Panc1 (cell line): ENCODE measurements around the gene FKRP. TPM values are rescaled to one million over a fixed set of nuclear protein-coding genes. Genes with fewer than 3 reads are reported as not detected.

Experiments used
- ATAC-seq: fragments of 200-7000 bp; cut with Tn5 transposase; 2 replicates; pipeline ENCODE4 v1.9.1; 2020; ENCODE audit warnings: mild to moderate bottlenecking, moderate library complexity
- BruUV-seq: library from RNA; stranded (reverse); fragments of 400-500 nt; replicated peaks from 2 replicates; lab custom pipeline; 2021; lab: Mats Ljungman, UMichigan
- CTCF ChIA-PET: fragments of 300-600 bp; sonication (Branson Sonifier 250); formaldehyde crosslinking; loops from one replicate; lab custom pipeline; 2022; ENCODE audit warnings: antibody characterized with exemption; lab: Charles Lee
- POLR2A ChIA-PET: fragments of 300-600 bp; sonication (Branson Sonifier 250); formaldehyde crosslinking; loops from one replicate; lab custom pipeline; 2022; ENCODE audit warnings: antibody characterized with exemption; lab: Charles Lee
- DNase-seq: peaks from one replicate; pipeline ENCODE4 v3.0.0-alpha.2; 2010; ENCODE audit warnings: low read depth, low spot score
- H3K27ac ChIP-seq: 2 replicates; pipeline ENCODE4 v1.5.1; 2011; ENCODE audit warnings: mild to moderate bottlenecking, low read length, inconsistent platforms
- H3K27me3 ChIP-seq: fragments of 200-500 bp; sonication (Bioruptor generic); 2 replicates; pipeline ENCODE4 v1.6.0; 2014; ENCODE audit warnings: low read length, inconsistent platforms; ENCODE audit not compliant: control insufficient read depth, insufficient read depth
- H3K36me3 ChIP-seq: fragments of 200-500 bp; sonication (Bioruptor generic); 2 replicates; pipeline ENCODE4 v1.5.1; 2014; ENCODE audit warnings: inconsistent platforms, mild to moderate bottlenecking, low read length, moderate library complexity; ENCODE audit not compliant: control insufficient read depth, insufficient read depth
- H3K4me1 ChIP-seq: 2 replicates; pipeline ENCODE4 v1.5.1; 2011; ENCODE audit warnings: inconsistent platforms, mild to moderate bottlenecking, low read length, moderate library complexity; ENCODE audit not compliant: control insufficient read depth, insufficient read depth
- H3K4me3 ChIP-seq, 2 experiments: 2 replicates each; pipeline ENCODE4 v1.5.1; 2011 to 2012; ENCODE audit warnings: low read depth in 2 of 2, low read length in 2 of 2, mild to moderate bottlenecking in 2 of 2, inconsistent platforms in 1 of 2, moderate library complexity in 1 of 2
- H3K9me3 ChIP-seq: fragments of 200-500 bp; sonication (Bioruptor generic); 2 replicates; pipeline ENCODE4 v1.5.1; 2014; ENCODE audit warnings: low read depth, mild to moderate bottlenecking, inconsistent platforms, low read length, moderate library complexity; ENCODE audit not compliant: control insufficient read depth, insufficient read depth
- POLR2AphosphoS5 ChIP-seq: IDR thresholded peaks from 2 replicates; pipeline ENCODE4 v1.6.1; 2012; ENCODE audit warnings: mild to moderate bottlenecking, low read depth, low read length, moderate library complexity
- SIN3A ChIP-seq: IDR thresholded peaks from 2 replicates; pipeline ENCODE4 v1.6.1; 2012; ENCODE audit warnings: low read depth, mild to moderate bottlenecking, low read length, moderate library complexity, borderline replicate concordance; ENCODE audit not compliant: insufficient read depth
- TCF7L2 ChIP-seq: IDR thresholded peaks from 2 replicates; pipeline ENCODE4 v1.6.1; 2011; ENCODE audit warnings: mild to moderate bottlenecking, low read depth, low read length, inconsistent platforms
- in situ Hi-C: cut with HindIII; loops from 2 replicates; pipeline ENCODE4 v1.10.0; 2016; ENCODE audit warnings: low sequenced_read_pairs, low pct_unique_long_range_greater_than_20kb
- intact Hi-C: fragments of 100-400 bp; cut with micrococcal nuclease; formaldehyde crosslinking; loops from one replicate; pipeline ENCODE4 v1.10.0; 2022; ENCODE audit not compliant: unreplicated experiment
- total RNA-seq: library from RNA; stranded (reverse); gene quantifications from one replicate; pipeline ENCODE4 v1.2.1, GENCODE V29; 2021; ENCODE audit not compliant: unreplicated experiment
- TF ChIP-seq, protein P1 (sequence below), 2 experiments: IDR thresholded peaks; 2 replicates each; pipeline ENCODE4 v1.6.1; 2011 to 2012; ENCODE audit warnings: low read depth in 2 of 2, control low read depth in 1 of 2, low read length in 1 of 2, mild to moderate bottlenecking in 1 of 2, moderate library complexity in 1 of 2; ENCODE audit not compliant: insufficient read depth in 1 of 2
- TF ChIP-seq, protein P2 (sequence below): fragments of 450-650 bp; IDR thresholded peaks from 2 replicates; pipeline ENCODE4 v1.5.1; 2017; ENCODE audit warnings: mild to moderate bottlenecking

The FKRP gene
- total RNA-seq, 1 experiment from 2014 or later = 21.6 TPM

DNA sequence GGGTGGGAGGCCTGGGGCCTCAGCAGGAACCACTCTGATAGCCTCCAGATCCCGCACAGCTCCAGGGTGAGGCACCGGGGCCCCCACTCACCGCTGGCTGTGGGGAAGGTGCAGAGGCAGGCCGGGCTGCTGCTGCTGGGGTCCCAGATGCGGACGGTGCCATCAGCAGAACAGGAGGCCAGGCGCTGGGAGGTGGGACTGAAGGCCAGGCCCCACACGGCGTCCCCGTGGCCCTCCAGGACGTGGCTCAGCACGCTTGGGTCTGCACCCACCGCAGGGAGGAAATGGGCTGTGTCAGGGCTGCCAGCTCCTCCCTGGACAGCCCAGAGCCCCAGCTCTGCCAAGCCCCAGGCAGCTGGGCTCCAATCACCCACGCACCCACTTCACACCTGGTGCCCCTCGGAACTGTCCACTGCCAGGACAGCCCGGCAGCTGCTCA lies 22.8 kb upstream of the FKRP start:
- no peak for ATAC-seq
- TF ChIP-seq POLR2AphosphoS5 (no peak), SIN3A (no peak), TCF7L2 (no peak)
- TF ChIP-seq, protein P1, sequence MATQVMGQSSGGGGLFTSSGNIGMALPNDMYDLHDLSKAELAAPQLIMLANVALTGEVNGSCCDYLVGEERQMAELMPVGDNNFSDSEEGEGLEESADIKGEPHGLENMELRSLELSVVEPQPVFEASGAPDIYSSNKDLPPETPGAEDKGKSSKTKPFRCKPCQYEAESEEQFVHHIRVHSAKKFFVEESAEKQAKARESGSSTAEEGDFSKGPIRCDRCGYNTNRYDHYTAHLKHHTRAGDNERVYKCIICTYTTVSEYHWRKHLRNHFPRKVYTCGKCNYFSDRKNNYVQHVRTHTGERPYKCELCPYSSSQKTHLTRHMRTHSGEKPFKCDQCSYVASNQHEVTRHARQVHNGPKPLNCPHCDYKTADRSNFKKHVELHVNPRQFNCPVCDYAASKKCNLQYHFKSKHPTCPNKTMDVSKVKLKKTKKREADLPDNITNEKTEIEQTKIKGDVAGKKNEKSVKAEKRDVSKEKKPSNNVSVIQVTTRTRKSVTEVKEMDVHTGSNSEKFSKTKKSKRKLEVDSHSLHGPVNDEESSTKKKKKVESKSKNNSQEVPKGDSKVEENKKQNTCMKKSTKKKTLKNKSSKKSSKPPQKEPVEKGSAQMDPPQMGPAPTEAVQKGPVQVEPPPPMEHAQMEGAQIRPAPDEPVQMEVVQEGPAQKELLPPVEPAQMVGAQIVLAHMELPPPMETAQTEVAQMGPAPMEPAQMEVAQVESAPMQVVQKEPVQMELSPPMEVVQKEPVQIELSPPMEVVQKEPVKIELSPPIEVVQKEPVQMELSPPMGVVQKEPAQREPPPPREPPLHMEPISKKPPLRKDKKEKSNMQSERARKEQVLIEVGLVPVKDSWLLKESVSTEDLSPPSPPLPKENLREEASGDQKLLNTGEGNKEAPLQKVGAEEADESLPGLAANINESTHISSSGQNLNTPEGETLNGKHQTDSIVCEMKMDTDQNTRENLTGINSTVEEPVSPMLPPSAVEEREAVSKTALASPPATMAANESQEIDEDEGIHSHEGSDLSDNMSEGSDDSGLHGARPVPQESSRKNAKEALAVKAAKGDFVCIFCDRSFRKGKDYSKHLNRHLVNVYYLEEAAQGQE (IDR thresholded peaks at IDR 0.05; ENCODE audit: insufficient read depth in 1 of 2, low read depth in 2 of 2, low read length in 1 of 2) = no peak
- TF ChIP-seq, protein P2, sequence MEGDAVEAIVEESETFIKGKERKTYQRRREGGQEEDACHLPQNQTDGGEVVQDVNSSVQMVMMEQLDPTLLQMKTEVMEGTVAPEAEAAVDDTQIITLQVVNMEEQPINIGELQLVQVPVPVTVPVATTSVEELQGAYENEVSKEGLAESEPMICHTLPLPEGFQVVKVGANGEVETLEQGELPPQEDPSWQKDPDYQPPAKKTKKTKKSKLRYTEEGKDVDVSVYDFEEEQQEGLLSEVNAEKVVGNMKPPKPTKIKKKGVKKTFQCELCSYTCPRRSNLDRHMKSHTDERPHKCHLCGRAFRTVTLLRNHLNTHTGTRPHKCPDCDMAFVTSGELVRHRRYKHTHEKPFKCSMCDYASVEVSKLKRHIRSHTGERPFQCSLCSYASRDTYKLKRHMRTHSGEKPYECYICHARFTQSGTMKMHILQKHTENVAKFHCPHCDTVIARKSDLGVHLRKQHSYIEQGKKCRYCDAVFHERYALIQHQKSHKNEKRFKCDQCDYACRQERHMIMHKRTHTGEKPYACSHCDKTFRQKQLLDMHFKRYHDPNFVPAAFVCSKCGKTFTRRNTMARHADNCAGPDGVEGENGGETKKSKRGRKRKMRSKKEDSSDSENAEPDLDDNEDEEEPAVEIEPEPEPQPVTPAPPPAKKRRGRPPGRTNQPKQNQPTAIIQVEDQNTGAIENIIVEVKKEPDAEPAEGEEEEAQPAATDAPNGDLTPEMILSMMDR = no peak
- ChIA-PET CTCF (no interaction called here), POLR2A (no interaction called here)
- in situ Hi-C loops = no loop called here
- intact Hi-C loops = no loop called here
- H3K4me1 ChIP-seq = peaks cover 1% of the 10 kb centered on the region
- H3K27ac ChIP-seq = no peak overlapping the region
- no peak for DNase-seq
- H3K4me3 ChIP-seq = no peak overlapping the region
- no peaks in the 10 kb centered on the region for H3K27me3 ChIP-seq
- H3K9me3 ChIP-seq = no peaks in the 10 kb centered on the region
- no TSS peak for BruUV-seq
- H3K36me3 ChIP-seq = no peaks in the 10 kb centered on the region

DNA sequence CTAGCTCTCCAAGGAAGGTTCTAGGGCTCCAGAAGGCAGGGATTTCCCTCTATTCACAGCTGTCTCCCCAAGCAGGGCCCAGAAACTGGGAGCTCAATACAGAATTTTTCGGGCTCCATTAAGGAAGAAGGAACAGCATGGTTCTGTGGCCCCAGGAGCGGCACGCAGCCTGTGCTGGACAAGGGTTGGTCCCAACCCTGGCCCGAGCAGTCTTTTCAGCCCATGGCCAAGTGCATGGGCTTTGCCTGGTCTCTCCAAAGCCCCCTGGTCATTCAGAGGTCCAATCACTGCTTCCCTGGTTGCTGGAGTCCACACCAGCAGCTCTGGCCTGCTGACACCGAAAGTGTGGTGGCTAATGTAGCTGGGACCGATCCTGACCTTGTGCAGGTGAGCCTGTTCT lies 22.4 kb upstream of the FKRP start:
- DNase-seq = no peak
- ChIA-PET CTCF (no interaction called here), POLR2A (no interaction called here)
- in situ Hi-C loops = no loop called here
- H3K4me3 ChIP-seq = no peak overlapping the region
- H3K4me1 ChIP-seq = no peaks in the 10 kb centered on the region; the same call in 1 of the 2 replicates
- ATAC-seq = no peak
- H3K36me3 ChIP-seq = no peaks in the 10 kb centered on the region
- H3K9me3 ChIP-seq = no peaks in the 10 kb centered on the region
- intact Hi-C loops = no loop called here
- no peak for TF ChIP-seq TCF7L2
- no peak for TF ChIP-seq SIN3A
- TF ChIP-seq, protein P2 = no peak
- no peak for TF ChIP-seq POLR2AphosphoS5
- TF ChIP-seq, protein P1 (IDR thresholded peaks at IDR 0.05; ENCODE audit: insufficient read depth in 1 of 2, low read depth in 2 of 2, low read length in 1 of 2) = no peak
- H3K27ac ChIP-seq = no peak overlapping the region
- no peaks in the 10 kb centered on the region for H3K27me3 ChIP-seq
- BruUV-seq = no TSS peak
